OCI-LY1 (cell line): ENCODE measurements around the gene TRMU.

Experiments
- H2AFZ ChIP-seq: fragments of 200-600 bp; sonication (generic), shearing (Covaris generic); 2 replicates; pipeline ENCODE4 v1.6.0; 2014; ENCODE audit warnings: antibody characterized with exemption, mild to moderate bottlenecking, low read length
- H3F3A ChIP-seq: fragments of 200-600 bp; sonication (generic), shearing (Covaris generic); 2 replicates; pipeline ENCODE4 v1.6.0; 2014; ENCODE audit warnings: mild to moderate bottlenecking, antibody characterized with exemption, low read length, moderate library complexity; ENCODE audit not compliant: insufficient read depth
- H3K27ac ChIP-seq: fragments of 200-600 bp; sonication (generic); 2 replicates; pipeline ENCODE4 v1.5.1; 2014; ENCODE audit warnings: low read length, mixed run types, mild to moderate bottlenecking, low read depth; ENCODE audit not compliant: poor library complexity, severe bottlenecking
- H3K27me3 ChIP-seq: fragments of 200-600 bp; sonication (generic); 2 replicates; pipeline ENCODE4 v1.6.0; 2014; ENCODE audit warnings: antibody characterized with exemption, mild to moderate bottlenecking, low read length, moderate library complexity; ENCODE audit not compliant: insufficient read depth
- H3K36me3 ChIP-seq: fragments of 200-600 bp; sonication (generic); 2 replicates; pipeline ENCODE4 v1.6.1; 2014; ENCODE audit warnings: mild to moderate bottlenecking, antibody characterized with exemption, low read length, moderate library complexity, mixed read lengths; ENCODE audit not compliant: insufficient read depth
- H3K4me1 ChIP-seq: fragments of 200-600 bp; sonication (generic); 2 replicates; pipeline ENCODE4 v1.5.1; 2014; ENCODE audit warnings: mild to moderate bottlenecking, low read length, moderate library complexity; ENCODE audit not compliant: insufficient read depth, severe bottlenecking
- H3K4me2 ChIP-seq: fragments of 200-600 bp; sonication (generic), shearing (Covaris generic); 2 replicates; pipeline ENCODE4 v1.6.1; 2014; ENCODE audit warnings: low read length
- H3K4me3 ChIP-seq: fragments of 200-600 bp; sonication (generic); 2 replicates; pipeline ENCODE4 v1.5.1; 2014; ENCODE audit warnings: low read length, low read depth, mild to moderate bottlenecking, mixed read lengths; ENCODE audit not compliant: poor library complexity, severe bottlenecking
- H3K79me2 ChIP-seq: fragments of 200-600 bp; shearing (Covaris generic); 2 replicates; pipeline ENCODE4 v1.6.1; 2016; ENCODE audit warnings: mixed run types, low read length, mixed read lengths; ENCODE audit not compliant: insufficient read depth
- H3K9ac ChIP-seq: fragments of 200-600 bp; sonication (generic), shearing (Covaris generic); 2 replicates; pipeline ENCODE4 v1.6.1; 2014; ENCODE audit warnings: mild to moderate bottlenecking, low read length, mixed read lengths
- H3K9me2 ChIP-seq: fragments of 200-600 bp; sonication (generic), shearing (Covaris generic); 2 replicates; pipeline ENCODE4 v1.6.1; 2014; ENCODE audit warnings: low read depth, mild to moderate bottlenecking, low read length, mixed read lengths
- H3K9me3 ChIP-seq: fragments of 200-600 bp; shearing (Covaris generic); 2 replicates; pipeline ENCODE4 v1.6.1; 2014; ENCODE audit warnings: low read length, mixed read lengths
- H4K20me1 ChIP-seq: fragments of 200-600 bp; sonication (generic), shearing (Covaris generic); 2 replicates; pipeline ENCODE4 v1.6.0; 2016; ENCODE audit warnings: mild to moderate bottlenecking, low read length; ENCODE audit not compliant: insufficient read depth
- CTCF ChIP-seq: fragments of 200-600 bp; sonication (generic), shearing (Covaris generic); IDR thresholded peaks from 2 replicates; pipeline ENCODE4 v1.5.1; 2017; ENCODE audit warnings: mild to moderate bottlenecking, antibody characterized with exemption, low read length, moderate library complexity, mixed read lengths
- EZH2 ChIP-seq: fragments of 200-600 bp; sonication (generic), shearing (Covaris generic); IDR thresholded peaks from 2 replicates; pipeline ENCODE4 v1.8.0; 2017; ENCODE audit warnings: borderline replicate concordance, mixed run types, mild to moderate bottlenecking, antibody characterized with exemption, low read length, moderate library complexity, mixed read lengths

Gene TRMU

GRCh38 chr22:46392137-46392844 is 56.8 kb downstream of the TRMU start:
- Histone ChIP-seq H3K27ac (no peak overlapping the region), H3K9me2 (no peaks in the 10 kb centered on the region), H3F3A (no peaks in the 10 kb centered on the region), H3K79me2 (no peaks in the 10 kb centered on the region), H3K36me3 (no peaks in the 10 kb centered on the region; the same call in 1 of the 2 replicates), H3K9ac (no peak overlapping the region), H3K4me2 (no peak overlapping the region), H3K4me1 (no peaks in the 10 kb centered on the region), H4K20me1 (no peaks in the 10 kb centered on the region), H3K4me3 (no peak overlapping the region), H3K27me3 (no peaks in the 10 kb centered on the region), H3K9me3 (no peaks in the 10 kb centered on the region), H2AFZ (no peak overlapping the region)
- TF ChIP-seq CTCF, result no peak
- TF ChIP-seq EZH2, result no peak

GRCh38 chr22:46393873-46394272 is 58.4 kb downstream of the TRMU start:
- H3F3A ChIP-seq, result no peaks in the 10 kb centered on the region
- H3K79me2 ChIP-seq, result no peaks in the 10 kb centered on the region
- TF ChIP-seq EZH2 (no peak), CTCF (no peak)

GRCh38 chr22:46394622-46395021 is 59.1 kb downstream of the TRMU start:
- Histone ChIP-seq H3K9me2 (no peaks in the 10 kb centered on the region), H3K4me1 (peaks cover 6% of the 10 kb centered on the region), H3K9ac (no peak overlapping the region), H3K27ac (no peak overlapping the region), H2AFZ (no peak overlapping the region), H3K4me3 (no peak overlapping the region), H3K9me3 (no peaks in the 10 kb centered on the region), H3K4me2 (no peak overlapping the region), H3K79me2 (no peaks in the 10 kb centered on the region), H3K36me3 (no peaks in the 10 kb centered on the region; the same call in 1 of the 2 replicates), H3F3A (no peaks in the 10 kb centered on the region), H3K27me3 (no peaks in the 10 kb centered on the region), H4K20me1 (no peaks in the 10 kb centered on the region)
- TF ChIP-seq CTCF (no peak), EZH2 (no peak)

More at GRCh38 chr22:46393873-46394272, 58.4 kb downstream of the TRMU start:
- Histone ChIP-seq H3K27ac (no peak overlapping the region), H4K20me1 (no peaks in the 10 kb centered on the region), H3K4me1 (no peaks in the 10 kb centered on the region), H3K4me3 (no peak overlapping the region), H3K27me3 (no peaks in the 10 kb centered on the region), H3K9ac (no peak overlapping the region), H3K4me2 (no peak overlapping the region), H3K9me2 (no peaks in the 10 kb centered on the region), H3K36me3 (no peaks in the 10 kb centered on the region; the same call in 1 of the 2 replicates), H3K9me3 (no peaks in the 10 kb centered on the region), H2AFZ (no peak overlapping the region)
